ENCODE data around the gene MCM3.
A peak's percentile ranks its signal among the peaks of the same experiment; 100 is the strongest.

The MCM3 gene

GRCh38 chr6:52301326-52301725, 16.8 kb upstream of the MCM3 start:
- no peak for DNase-seq

GRCh38 chr6:52300489-52300931, 16.0 kb upstream of the MCM3 start:
- no peak for DNase-seq

DNA sequence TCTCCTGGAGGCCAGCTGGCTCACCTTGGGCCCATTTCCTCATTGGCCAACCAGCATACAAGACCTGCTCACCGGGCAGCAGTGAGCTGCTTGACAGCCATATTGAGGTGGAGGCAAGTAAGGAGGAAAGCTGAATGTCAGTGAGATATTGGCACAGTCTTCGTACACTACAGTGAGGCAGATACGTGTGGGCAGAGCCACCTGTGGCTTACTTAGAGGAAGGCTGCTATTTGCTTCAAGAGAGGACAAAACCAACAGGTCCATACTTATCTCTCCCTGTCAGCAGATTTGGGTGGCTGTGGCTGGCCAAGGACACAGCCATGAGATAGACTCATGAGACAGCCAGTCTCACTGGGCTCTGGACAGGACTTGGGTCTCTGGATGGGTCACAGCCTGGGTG, 15.1 kb upstream of the MCM3 start:
- DNase-seq = no peak

GRCh38 chr6:52297433-52297832, 12.9 kb upstream of the MCM3 start:
- DNase-seq = no peak

- DNase-seq = no peak
Measured at GRCh38 chr6:52293067-52293466, 8.5 kb upstream of the MCM3 start.

- DNase-seq = no peak
Measured at GRCh38 chr6:52288841-52289240, 4.3 kb upstream of the MCM3 start.

- no peak for DNase-seq
Measured at GRCh38 chr6:52288216-52288615, 3.7 kb upstream of the MCM3 start.

DNA sequence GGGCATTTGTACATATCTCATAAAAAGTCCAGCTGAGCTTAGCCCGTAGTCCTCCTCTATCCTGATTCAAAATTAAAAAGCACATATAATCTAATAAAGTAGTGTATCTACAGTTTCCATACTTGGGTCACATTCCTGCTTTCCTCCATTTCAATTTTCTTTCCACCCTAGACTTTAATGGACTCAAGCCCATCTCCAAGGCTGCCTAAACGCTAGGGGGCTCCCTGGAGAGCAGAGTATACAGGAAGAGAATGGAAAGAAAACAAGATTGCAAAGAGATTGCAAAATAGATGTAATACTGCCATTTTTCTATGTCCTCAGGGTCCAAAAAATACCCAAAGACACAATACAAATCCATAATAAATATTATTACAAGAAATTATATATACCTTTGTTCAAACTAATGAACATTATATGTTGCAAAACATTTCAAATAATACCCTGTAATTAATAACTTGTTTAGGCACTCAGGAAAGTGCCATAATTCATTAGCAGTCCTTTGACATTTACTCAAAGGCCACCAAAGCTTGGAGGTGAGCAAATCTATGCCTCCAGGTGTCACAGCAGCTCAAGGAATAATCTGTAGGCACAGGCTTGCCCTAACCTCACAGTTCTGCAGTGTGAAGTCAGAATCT, 2.4 kb upstream of the MCM3 start:
- peak; percentile 71 for DNase-seq

- DNase-seq = peak; percentile 85
Measured at GRCh38 chr6:52285177-52286068, 881 bp upstream of the MCM3 start.

GRCh38 chr6:52284131-52284459, 447 bp downstream of the MCM3 start:
- DNase-seq = peak; percentile 77

- DNase-seq = no peak
Measured at GRCh38 chr6:52283111-52283510, 1.4 kb downstream of the MCM3 start.

DNA sequence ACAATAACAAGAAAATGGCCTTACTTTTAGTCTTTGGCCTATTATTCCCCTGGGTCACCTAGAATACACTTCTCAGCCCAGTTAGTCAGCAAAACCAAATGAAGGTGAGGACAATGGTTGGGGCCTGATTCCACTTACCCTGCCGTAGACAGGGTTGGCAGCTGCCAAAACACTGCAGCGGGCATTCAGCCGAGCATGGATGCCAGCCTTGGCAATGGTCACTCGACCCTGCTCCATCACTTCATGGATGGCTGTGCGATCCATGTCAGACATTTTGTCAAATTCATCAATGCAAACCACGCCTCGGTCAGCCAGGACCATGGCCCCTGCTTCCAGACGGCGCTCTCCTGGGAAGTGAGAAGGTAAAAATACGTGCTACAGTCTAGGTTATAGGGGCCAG, 8.4 kb downstream of the MCM3 start:
- DNase-seq = no peak

DNA sequence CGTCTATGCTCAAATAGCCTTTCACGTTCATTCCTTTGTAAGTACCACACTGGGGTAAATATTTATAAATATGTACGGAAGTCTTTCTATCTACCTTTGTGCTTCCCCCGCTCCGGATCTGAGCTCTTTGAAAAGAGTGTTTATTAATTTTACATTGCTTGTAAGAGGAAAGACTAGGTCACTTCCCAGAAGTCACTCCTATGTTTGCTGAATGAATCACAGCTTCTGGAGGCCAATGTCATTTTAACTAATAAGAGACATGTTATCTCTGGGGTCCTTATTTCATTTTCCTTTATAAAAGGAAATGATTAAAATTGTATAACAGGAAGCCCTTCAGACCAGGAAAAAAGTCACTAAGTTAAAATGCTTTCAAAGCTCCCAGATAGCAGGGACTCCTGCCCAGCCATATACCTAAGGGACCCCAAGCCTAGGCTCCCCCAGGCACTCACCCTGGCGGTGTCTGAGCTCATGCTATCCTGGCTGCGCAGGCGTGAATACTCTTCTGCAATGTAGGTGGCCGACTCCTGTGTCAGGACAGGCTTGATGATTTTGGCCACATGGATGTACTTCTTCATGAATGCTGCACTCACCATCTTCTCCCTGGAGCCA, 12.6 kb downstream of the MCM3 start:
- no peak for DNase-seq

DNA sequence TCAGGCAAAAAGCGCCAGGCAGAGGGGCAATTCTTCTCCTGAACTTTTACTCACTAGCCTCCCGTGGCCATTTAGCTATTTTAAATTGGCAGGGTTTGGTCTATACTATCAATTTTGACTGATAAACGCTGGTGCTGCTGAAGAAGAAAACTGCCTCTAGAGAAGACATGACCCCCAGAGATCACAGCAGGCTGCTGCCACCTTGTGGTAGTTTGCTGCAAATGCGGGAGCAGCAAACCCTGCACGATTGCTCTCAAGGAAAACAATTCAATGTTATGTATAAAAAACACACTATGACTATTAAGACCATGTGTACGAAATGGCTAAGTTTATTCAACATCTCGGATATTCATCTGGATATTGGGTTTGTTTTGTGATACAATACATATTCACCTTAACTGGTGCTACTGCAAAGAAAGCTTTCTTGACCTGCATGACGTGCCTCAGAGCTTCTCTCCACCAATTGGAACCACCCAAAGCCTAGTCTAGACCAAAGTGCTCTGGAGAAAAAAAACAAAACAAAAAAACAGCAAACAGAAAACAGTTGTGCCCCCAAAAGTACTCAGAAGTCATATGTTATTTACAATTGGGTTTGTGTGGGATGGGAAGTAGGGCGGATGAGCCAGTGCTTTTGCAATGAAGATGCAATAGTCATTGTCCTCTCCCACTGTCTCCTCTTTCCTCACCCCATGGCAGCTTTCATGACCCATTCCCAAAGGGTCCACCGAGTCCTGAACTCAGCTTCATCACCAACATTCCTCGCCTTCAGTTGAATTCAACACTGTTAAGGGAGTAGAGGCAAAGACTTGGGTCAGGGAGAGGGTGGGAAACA, 20.6 kb downstream of the MCM3 start:
- DNase-seq = peak; percentile 47

DNA sequence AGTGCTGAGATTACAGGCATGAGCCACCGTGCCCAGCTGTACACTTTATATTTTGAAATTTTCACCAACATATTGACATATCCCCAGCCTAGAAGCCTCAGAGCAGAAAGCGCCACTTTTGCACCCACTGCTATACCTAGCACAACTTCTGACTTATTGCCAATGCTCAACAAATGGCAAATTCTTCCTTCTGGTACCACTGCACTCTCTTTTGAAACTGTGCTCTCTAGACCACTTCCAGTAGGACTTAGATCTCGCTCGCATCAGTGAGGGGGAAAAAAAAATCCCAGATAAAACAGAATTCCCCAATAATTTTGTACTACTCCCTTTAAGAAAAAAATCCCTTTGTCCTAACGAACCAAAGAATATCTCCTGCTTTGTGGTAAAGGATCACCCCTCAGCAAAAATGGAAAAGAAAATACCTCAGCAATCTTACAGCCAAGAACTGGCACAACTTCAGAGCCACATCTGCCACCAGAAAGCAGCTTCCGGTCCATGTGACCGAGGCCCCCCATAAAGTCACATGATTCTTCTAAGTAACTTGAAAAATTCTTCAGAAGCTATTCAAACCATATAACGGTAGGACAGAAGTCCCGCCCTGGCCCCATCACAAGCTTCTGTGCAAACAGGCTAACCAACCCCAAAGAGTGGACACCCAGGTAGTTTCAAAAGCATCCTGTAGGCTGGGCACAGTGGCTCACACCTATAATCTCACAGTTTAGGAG, 21.8 kb downstream of the MCM3 start:
- DNase-seq = no peak

DNA sequence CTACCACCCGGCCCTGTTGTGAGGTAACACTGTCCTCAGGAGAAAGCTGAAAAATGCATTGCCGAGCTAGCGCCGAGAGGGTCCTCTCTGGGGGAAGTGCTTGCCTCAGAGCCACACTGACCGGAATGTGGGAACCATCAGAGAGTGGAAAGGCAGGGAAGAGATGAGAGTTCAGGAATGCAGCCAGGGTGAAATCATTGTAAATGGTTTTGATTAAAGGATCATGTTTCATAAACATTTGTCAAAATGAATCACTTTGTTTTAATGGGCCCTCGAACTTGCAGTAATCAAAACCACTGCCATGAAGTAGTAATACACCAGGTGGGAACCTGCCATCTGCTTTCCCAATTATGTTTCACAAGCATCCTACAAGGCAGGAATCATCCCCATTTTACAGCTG, 23.3 kb downstream of the MCM3 start:
- DNase-seq = no peak

GRCh38 chr6:52260634-52261033, 23.9 kb downstream of the MCM3 start:
- DNase-seq = no peak

DNA sequence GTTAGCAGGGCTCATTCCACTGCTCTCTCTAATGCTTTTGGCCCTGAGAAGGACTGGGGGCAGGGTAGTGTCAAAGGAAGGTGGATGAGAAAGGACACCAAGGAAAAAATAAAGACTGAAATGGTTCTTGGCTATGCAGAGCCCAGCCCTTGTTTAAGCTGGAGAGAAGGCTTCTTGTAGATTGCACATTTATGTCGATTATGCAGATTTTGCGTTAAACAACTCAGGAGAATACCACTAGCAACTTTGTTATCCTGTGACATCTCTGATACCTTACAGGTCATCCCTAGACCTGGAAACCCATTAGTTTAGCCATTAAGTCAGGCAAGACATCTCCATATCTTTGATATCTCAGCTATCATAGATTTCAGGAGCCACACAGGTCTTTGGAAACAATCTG, 29.1 kb downstream of the MCM3 start:
- no peak for DNase-seq

DNA sequence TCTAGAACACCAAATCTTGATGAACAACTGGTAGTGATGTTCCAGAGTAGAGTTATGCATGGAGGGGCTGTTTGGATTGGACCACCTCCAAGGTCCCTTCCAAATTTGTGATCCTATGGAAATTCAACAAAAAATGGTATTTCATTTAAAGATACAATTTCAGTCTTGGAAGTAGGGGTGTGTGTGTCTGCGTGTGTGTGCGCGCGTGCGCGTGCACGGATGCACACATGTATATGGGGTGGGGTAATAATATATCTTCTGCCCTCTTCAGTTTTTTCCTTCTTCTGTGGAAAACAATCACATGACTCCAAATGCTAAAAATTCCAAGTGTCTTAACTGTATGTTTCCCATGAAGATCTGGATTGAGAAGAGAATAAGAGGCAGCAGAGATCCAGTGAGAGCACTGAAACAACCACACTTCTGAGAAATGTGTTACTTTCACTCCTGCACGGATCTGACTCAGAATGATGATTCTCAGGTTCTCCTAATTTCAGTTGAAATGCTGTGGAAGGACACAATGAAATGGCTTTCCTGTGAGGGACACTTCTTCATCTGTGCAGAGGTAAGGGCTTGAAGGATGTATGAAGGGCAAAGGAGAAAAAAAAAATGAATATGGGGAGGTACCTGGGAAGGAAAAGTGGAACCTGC, 29.7 kb downstream of the MCM3 start:
- DNase-seq = no peak

DNA sequence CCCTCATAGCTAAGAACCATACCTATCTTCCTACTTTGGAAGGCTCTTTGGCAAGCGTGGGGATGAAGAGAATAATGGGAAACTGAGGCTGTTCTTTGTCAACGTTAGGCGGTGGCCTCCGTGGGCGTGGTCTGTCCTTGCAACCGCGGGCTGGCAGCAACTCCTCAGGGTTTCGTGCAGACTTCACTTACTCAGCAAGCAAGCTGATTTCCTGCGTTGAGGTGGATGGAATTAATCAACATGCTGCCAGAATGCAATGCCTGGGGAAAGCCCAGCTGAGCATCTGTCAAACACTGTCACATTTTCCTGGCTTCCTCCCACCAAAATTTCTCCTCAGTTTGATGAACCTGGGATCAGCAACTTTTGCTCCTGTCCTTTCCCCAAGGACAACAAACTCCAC, 31.0 kb downstream of the MCM3 start:
- DNase-seq = no peak

DNA sequence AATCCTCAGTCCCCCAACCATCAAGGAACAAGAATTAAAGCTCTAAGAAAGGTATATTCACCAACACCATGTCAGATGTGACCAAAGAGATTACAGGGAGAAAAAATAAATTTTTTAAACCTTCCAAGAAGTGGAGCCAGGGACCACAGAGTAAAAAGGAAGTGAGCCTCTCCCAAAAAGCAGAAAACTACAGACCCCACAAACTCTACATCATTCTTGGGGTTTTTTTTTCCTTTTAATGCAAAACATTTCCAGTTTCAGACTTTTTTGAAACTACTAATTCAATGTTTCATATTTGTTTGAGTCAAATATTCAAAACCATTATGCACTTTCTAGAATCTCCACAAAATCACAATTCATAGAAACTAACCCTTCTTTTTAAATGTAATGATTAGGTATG, 33.4 kb downstream of the MCM3 start:
- no peak for DNase-seq

- no peak for DNase-seq
Measured at GRCh38 chr6:52249078-52249477, 35.5 kb downstream of the MCM3 start.

Measured in NCI-H748 treated with DMSO at 0.1 percent for 48 hours (cell line).